Measurements from ENCODE around the gene TNRC18.
A peak's percentile ranks its signal among the peaks of the same experiment; 100 is the strongest.
"Not testable (repeated sequence)": the region's sequence is repeated elsewhere in the genome, so short reads cannot be mapped to it uniquely, and the experiment has no call there.

TNRC18 gene, protein sequence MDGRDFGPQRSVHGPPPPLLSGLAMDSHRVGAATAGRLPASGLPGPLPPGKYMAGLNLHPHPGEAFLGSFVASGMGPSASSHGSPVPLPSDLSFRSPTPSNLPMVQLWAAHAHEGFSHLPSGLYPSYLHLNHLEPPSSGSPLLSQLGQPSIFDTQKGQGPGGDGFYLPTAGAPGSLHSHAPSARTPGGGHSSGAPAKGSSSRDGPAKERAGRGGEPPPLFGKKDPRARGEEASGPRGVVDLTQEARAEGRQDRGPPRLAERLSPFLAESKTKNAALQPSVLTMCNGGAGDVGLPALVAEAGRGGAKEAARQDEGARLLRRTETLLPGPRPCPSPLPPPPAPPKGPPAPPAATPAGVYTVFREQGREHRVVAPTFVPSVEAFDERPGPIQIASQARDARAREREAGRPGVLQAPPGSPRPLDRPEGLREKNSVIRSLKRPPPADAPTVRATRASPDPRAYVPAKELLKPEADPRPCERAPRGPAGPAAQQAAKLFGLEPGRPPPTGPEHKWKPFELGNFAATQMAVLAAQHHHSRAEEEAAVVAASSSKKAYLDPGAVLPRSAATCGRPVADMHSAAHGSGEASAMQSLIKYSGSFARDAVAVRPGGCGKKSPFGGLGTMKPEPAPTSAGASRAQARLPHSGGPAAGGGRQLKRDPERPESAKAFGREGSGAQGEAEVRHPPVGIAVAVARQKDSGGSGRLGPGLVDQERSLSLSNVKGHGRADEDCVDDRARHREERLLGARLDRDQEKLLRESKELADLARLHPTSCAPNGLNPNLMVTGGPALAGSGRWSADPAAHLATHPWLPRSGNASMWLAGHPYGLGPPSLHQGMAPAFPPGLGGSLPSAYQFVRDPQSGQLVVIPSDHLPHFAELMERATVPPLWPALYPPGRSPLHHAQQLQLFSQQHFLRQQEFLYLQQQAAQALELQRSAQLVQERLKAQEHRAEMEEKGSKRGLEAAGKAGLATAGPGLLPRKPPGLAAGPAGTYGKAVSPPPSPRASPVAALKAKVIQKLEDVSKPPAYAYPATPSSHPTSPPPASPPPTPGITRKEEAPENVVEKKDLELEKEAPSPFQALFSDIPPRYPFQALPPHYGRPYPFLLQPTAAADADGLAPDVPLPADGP (N-terminal part only)

GRCh38 chr7:5423306-5423975, at the start of gene TNRC18:
Gene TNRC18 (minus strand): TSS chr7:5423834. CDS start chr7:5421246, 2,588 bp downstream.
- peak; percentile 74 to 79 for DNase-seq
- TF ChIP-seq POLR2A (IDR thresholded peaks at IDR 0.05; ENCODE audit: low read length) (peak; percentile 8), GATA1 (IDR thresholded peaks at IDR 0.05; ENCODE audit: low read depth, low read length) (no peak)

- DNase-seq, result peak; percentile 51 to 55
- TF ChIP-seq GATA1 (IDR thresholded peaks at IDR 0.05; ENCODE audit: low read depth, low read length), result no peak
- no peak for TF ChIP-seq POLR2A (IDR thresholded peaks at IDR 0.05; ENCODE audit: low read length)
These were observed 49.0 kb upstream of the TNRC18 start for GRCh38 chr7:5472432-5473315.

- DNase-seq, result not testable (repeated sequence)
These were observed 48.0 kb upstream of the TNRC18 start for GRCh38 chr7:5471623-5472022.

DNA sequence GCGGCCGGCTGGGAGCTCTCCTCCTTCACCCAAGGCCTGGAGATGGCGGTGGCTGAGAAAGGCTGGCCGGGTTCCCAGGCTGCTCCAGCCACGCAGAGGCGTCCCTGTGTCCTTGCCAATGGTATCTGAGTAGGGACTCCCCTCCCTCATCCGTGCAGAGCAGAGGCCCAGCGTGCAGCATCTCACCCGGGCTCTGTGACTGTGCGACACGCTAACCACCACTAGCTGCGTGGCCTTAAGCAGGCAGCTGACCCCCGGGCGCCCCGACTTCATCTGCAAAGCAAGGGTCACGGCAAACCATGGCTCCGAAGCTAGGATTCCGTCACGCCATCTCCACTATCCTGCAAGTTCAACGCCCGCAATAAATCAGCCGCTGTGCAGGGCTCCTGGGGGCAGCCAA, 47.2 kb upstream of the TNRC18 start:
- TF ChIP-seq GATA1 (IDR thresholded peaks at IDR 0.05; ENCODE audit: low read depth, low read length), result no peak
- no peak for TF ChIP-seq POLR2A (IDR thresholded peaks at IDR 0.05; ENCODE audit: low read length)
- no peak for DNase-seq

- DNase-seq, result no peak
- TF ChIP-seq GATA1 (IDR thresholded peaks at IDR 0.05; ENCODE audit: low read depth, low read length) (no peak), POLR2A (IDR thresholded peaks at IDR 0.05; ENCODE audit: low read length) (no peak)
These were observed 46.5 kb upstream of the TNRC18 start for GRCh38 chr7:5470167-5470532.

DNA sequence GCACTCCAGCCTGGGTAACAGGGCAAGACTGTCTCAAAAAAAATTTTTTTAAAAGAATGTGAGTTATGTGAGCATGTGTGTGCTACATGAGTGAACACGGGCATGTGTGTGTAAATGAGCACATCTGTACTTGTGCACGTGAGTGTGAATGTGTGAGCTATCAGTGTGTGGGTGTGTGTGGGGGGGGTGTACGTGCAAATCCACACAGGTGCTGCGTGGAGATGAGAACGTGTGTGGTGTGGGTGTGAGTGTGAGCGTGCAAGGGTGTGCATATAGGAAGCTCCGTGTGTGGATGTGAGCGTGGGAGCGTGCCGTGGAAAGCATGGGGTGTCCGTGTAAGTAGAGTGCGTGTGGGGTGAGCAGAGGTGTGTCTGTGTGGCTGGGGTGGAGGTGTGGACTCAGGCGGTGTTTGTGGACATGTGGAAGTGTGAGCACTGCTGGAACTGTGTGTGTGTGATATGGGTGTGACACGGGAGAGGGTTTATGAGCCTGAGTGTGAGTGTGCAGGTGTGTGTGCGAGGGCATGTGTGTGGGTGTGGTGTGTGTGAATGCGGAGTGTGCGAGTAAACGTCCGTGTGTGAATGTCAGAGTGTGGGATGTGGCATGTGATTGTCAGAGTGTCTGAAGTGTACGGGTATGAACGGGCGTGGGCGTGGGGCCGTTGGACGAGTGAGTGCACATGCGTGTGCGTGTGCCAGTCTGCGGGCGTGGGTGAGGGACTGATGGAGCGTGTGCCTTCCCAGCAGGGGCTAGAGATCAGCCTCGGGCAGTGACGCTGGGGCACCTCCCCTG, 45.9 kb upstream of the TNRC18 start:
- no peak for DNase-seq
- TF ChIP-seq GATA1 (IDR thresholded peaks at IDR 0.05; ENCODE audit: low read depth, low read length) (no peak), POLR2A (IDR thresholded peaks at IDR 0.05; ENCODE audit: low read length) (no peak)

DNA sequence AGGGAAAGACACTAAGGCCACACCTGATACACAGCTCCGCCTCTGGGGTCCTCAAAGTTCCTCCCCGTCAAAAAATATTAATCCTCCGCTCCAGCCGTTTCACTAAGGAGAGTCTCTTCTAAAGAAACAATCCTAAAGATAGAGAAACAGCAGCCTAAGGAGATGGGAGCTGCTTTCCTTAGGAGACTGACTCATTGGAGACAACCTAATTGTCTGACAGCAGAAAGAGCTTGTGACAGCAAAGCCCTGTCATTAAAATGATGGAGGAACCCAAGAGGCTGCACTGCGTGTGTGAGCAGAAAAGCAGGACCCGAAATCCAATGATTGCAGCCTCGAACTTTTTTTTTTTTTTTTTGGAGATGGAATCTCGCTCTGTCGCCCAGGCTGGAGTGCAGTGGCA, 44.0 kb upstream of the TNRC18 start:
- DNase-seq, result no peak
- TF ChIP-seq GATA1 (IDR thresholded peaks at IDR 0.05; ENCODE audit: low read depth, low read length) (no peak), POLR2A (IDR thresholded peaks at IDR 0.05; ENCODE audit: low read length) (no peak)

DNA sequence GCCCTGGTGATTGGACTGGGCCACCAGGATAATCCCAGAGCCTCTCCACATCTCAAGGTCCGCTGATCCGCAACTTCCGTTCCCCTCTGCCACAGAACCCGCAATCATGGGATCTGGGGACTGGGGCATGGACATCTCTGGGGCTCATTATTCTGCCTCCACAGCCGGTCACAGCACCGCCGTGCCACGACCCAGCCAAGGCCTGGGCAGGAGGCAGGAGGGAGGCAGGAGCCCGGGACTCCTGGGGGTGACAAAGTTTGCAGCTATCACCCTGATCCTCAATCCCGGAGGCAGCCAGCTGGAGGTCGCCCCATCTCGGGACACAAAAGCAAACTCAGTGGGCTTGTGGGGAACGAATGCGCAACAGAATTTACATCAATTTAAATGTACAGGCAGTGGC, 42.9 kb upstream of the TNRC18 start:
- no peak for DNase-seq
- TF ChIP-seq GATA1 (IDR thresholded peaks at IDR 0.05; ENCODE audit: low read depth, low read length) (no peak), POLR2A (IDR thresholded peaks at IDR 0.05; ENCODE audit: low read length) (no peak)

DNA sequence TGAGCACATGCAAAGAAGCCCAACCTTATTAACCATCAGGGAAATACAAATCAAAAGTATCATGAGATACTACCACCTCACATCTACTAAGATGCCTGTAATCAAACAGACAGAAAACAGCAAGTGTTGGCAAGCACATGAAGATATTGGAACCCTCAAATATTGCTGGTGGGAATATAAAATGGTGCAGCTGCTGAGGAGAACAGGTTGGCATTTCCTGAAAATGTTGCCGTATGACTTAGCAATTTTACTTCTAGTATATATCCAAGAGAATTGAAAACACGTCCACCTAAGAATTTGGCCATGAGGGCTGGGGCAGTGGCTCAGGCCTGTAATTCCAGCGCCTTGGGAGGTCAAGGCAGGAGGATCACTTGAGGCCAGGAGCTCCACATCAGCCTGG, 39.4 kb upstream of the TNRC18 start:
- no peak for TF ChIP-seq GATA1 (IDR thresholded peaks at IDR 0.05; ENCODE audit: low read depth, low read length)
- TF ChIP-seq POLR2A (IDR thresholded peaks at IDR 0.05; ENCODE audit: low read length), result no peak
- DNase-seq, result no peak

DNA sequence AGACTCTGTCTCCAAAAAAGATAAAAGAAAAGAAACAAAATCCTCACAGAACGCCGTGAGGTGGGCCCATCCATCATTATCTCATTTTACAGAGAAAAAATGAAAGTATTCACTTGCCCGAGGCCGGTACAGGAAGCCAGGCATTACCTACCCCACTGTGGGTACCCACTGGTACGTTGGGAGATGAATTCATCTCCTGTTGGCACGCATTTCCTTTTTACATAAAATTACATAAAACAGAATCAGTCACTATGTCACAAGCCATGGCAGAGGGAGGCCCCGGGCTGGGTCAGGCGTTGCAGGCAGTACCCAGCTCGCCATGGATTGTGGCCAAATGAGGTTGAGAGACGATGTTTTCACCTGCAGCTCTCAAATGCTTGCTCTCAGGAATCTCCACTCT, 38.6 kb upstream of the TNRC18 start:
- TF ChIP-seq POLR2A (IDR thresholded peaks at IDR 0.05; ENCODE audit: low read length) (no peak), GATA1 (IDR thresholded peaks at IDR 0.05; ENCODE audit: low read depth, low read length) (no peak)
- no peak for DNase-seq

- TF ChIP-seq GATA1 (IDR thresholded peaks at IDR 0.05; ENCODE audit: low read depth, low read length) (no peak), POLR2A (IDR thresholded peaks at IDR 0.05; ENCODE audit: low read length) (no peak)
- DNase-seq, result peak in 1 of 2 experiments; percentile 53
These were observed 35.4 kb upstream of the TNRC18 start for GRCh38 chr7:5458921-5459480.

- no peak for TF ChIP-seq GATA1 (IDR thresholded peaks at IDR 0.05; ENCODE audit: low read depth, low read length)
- DNase-seq, result peak; percentile 63 to 80
These were observed 33.7 kb upstream of the TNRC18 start for GRCh38 chr7:5457245-5457735.
